Activated naive CD8-positive, alpha-beta T cell treated with anti-CD3 and anti-CD28 coated beads, Interleukin-2, amount 50 U/mL, for 16 hours (primary cell): ENCODE results near the gene KCNJ16.
"Not testable (repeated sequence)": the region's sequence is repeated elsewhere in the genome, so short reads cannot be mapped to it uniquely, and the experiment has no call there.

ENCODE experiments used
- DNase-seq: peaks from one replicate; pipeline ENCODE4 v3.0.0-alpha.2; 2020; ENCODE audit warnings: low read depth, low spot score

KCNJ16 gene

DNA sequence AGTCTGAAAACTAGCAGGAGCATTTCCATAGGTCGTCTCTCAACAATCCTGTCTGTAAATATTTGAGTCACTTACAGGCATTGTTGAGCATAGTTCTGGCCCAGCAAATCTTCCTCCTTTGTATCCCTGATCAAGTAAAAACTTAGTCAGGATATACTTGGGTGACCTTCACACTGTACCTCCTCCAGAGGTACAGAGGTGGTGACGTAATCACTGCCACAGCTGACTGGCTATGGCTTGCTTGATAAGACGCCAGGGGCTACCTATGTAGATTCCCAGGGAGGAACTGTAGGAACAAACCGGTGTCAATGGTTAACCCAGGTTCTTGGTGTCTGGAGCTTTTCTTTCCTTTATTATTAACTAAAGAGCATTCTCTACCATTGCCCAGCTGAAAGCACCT is at the start of gene KCNJ16:
TSS of gene KCNJ16 (plus strand) at position 270 of the 400 bp plus-strand sequence. CDS start 56,863 bp downstream, outside the sequence.
- DNase-seq = no peak

DNA sequence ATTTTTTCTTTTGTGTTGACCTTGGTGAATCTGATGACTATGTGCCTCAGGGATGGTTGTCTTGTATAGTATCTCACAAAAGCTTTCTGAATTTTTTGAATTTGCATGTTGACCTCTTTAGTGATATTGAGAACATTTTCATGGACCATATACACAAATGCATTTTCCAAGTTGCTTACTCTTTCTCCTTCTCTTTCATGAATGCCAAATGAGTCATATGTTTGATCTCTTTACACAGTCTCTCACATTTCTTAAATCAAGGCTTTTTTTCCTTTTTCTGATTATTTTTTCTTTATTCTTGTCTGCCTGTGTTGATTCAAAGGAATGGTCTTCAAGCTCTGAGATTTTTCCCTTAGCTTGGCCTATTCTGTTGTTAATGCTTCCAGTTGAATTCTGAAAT is 46.6 kb upstream of the KCNJ16 start:
- DNase-seq = no peak

DNA sequence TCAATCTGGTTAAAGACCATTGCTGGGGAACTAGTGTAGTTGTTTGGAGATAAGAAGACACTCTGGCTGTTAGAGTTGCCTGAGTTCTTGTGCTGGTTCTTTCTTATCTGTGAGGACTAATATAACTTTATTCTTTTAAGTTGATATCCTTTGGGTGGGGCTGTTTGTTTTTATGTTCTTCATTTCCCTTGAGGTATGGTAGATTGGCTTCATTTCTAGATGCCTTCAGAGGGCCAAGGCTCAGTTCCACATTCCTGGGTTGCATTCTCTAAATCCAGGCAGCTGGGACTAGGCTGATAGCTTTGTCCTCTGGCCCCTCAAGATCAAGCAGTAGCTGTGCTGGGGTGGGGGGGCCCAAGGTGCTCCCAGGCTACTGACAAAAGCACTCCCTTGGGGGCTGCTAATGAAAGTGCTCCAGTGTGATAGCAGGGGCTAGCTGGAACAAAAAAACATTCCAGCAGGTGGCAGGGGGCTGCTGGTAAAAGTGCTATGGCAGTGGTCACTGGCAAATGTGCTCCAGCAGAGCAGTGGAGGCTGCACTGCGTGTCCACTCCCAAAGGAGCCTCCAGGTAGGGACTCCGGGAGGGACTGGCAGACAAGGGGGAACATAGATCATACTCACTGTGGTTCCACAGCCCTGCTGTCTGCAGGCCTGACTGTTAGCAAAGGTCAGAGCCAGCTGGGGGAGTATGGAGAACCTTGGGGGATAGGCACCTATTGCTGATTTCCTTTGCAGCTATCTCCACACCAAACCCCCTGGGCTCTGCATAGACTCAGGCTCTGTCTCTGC is 45.9 kb upstream of the KCNJ16 start:
- no peak for DNase-seq

DNA sequence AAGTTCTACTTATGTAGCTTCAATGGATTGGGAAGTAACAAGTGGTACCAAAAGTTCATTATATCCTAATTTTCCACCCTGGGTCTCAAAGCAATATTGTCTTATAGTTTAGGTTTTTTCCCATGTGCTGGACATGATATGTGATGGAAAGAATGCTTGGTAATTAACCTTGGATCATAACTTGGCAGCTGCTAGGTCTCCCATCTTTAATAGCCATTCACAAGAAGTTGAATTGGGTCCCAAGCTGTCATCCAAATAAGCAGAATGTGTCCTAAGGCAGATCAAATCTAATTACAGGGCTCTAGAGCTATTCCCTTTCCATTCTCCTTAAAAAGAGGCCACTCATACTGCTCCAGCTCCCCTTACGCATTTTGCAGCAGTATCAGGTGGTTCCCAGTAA is 44.7 kb upstream of the KCNJ16 start:
- no peak for DNase-seq

DNA sequence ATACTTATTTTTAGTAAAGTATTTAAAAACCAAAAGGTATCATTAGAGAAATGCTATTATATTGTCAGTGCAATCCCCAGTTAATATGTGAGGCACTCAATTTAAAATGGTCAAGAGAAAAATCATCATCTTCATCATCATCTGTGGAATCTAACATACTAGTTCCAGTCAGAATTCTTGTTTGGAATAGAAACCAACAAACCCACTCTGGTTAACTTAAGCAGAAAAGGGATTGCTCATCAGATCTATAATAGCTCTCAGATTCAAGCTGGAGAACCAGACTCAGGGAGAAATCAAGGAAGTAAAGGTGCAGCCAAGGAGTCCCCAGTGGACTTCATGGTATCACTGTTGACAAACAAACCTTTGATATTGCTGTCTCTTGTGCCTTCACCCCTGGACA is 43.7 kb upstream of the KCNJ16 start:
- no peak for DNase-seq

DNA sequence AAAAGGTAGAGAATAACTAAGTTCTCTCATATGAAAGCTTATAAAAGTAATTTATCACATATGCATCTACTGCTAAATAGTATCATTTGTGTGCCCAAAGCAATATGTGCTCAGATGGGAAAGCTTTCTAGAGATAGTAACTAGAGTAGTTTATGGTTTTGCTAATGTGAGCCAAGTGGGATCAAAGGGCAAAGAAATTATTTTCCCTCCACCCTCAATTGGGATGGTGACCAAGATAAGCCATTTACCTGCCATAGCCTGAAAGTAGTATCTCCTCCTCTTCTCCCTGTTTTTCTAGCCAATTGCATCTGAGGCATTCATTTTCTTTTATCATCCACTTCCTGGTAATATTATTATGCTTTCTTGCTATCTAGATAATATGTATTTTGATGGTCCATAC is 41.9 kb upstream of the KCNJ16 start:
- no peak for DNase-seq

DNA sequence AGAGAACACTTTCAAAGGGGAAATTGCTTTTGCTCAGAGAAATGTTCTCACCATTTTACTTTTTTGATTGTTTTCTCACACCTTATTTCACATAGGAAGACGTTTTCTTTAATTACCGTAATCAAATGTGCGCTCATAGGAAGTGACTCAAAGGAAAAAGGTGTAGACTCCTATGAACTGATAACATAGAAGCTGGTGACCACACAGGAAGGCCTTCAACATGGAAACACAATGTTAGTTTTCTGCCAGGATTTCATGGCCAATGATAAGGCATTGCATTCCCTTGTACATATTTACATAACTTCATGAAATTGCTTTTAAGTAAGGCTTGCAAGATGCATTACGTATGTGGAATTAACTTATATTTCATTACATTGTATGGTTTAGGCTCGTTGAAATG is 40.9 kb upstream of the KCNJ16 start:
- no peak for DNase-seq

DNA sequence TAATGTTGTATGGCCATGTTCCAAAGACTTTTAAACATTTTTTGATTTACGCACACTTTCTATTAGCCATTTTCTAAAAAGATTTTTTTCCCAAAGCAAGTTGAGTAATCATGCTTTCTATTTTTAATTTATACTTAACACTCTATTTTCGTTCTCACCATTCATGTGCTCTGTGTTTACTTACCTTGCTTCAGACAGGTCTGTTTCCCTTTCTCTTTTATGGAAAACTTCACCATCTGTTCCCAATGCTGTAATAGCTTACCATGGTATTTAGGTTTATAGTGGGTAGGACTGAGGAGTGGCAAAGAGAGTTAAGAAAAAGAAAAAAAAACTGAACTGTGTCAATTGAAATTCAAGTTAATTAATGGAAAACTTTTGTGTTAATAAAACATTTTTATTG is 37.5 kb upstream of the KCNJ16 start:
- DNase-seq = no peak

DNA sequence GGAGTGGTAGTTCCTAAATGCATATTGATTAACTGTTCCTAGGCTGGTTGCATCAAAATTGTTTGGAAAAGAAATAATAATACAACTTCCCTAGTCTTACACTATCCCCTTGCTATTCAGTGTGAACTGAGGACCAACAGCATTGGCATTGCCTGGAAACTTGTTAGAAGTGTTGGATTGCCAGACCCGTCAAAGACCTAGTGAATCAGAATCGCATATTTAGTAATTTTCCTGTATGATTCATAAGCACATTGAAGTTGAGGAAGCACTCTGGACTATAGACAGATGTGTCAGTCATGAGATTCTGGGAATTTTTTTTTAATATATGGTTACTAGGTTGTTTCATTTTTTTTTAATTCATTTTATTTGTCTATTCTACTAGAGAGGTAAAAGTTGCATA is 34.7 kb upstream of the KCNJ16 start:
- no peak for DNase-seq

DNA sequence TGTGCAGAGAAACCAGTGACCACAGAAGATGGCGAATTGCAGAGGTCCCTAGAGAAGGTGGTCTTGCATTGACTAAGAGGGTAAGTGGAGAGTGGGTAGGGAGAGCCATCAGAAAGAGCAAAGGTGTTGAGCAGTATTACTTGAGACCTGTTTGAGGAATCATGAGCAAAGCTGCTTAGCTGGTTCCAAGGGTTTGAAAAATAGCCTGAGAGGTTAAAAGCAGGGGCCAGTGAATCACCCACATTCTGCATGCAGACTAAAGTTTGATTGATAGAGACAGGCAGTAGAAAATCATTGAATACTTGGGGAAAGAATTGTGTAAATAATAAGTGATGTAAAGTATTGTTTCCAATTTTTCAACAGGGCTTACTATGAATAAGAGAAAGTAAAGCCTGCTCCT is 34.0 kb upstream of the KCNJ16 start:
- no peak for DNase-seq

DNA sequence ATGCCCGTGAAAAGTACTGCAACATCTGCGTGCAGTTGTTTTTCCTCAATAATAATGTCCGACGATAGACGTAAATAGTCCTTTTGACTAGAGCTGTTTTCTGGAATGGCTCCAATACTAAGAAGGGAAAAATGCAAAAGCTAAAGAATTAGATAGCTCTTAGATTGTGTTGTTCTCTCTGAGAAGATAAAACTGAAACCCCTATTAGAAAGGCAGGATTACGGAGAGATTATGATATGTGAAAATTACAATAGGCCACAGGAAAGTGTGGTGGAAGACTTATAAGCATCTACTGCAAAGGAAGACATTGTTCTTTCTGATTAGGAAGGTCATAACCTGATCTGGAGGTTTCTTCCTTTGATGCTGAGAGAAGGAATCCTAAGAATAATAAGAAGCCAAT is 33.5 kb upstream of the KCNJ16 start:
- DNase-seq = no peak

DNA sequence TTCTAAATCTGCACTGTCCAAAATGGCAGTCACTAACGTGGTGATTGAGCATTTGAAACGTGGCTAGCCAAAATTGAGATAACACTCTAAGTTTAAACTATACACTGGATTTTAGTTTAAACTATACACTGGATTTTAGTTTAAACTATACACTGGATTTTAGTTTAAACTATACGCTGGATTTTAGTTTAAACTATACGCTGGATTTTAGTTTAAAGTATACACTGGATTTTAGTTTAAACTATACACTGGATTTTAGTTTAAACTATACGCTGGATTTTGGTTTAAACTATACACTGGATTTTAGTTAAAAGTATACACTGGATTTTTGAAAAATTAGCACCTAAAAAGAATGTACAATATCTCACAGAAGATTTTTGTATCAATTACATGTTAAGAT is 29.2 kb upstream of the KCNJ16 start:
- DNase-seq = not testable (repeated sequence)

DNA sequence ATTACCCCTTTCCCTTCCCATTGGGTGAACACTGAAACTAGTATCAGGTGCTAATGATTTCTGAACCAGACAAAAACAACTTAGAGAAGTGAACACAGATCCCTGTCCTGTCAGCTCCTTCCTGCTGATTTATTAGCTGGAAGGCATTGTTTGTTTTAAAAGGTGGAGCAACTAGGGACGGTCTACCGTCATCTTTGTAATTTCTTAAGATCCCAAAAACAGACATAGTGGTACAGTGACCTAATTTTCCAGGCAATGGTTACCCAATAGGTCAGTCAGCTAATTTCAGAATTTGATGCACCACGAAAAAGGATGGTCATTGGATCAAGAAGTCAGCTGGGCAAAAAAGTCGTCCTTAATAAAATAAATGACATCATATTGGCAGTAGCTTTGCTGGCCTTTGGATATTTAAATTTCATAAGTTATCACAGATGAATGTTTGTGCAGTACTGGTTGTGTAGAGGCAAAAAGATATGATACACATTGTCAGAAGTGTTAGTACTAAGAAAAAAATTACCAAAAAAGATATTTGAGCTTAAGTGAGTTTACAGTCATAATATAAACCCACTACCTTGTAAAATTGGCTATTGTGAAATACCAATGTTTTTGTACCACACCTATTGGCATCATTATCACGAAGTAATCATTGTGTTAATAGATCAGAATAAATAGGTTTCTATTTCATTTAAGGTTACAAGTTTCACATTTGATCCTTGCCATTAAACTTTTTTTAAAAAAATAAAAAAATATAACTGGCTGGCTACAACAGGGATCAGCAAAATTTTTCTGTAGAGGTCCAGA is 27.2 kb upstream of the KCNJ16 start:
- DNase-seq = no peak

DNA sequence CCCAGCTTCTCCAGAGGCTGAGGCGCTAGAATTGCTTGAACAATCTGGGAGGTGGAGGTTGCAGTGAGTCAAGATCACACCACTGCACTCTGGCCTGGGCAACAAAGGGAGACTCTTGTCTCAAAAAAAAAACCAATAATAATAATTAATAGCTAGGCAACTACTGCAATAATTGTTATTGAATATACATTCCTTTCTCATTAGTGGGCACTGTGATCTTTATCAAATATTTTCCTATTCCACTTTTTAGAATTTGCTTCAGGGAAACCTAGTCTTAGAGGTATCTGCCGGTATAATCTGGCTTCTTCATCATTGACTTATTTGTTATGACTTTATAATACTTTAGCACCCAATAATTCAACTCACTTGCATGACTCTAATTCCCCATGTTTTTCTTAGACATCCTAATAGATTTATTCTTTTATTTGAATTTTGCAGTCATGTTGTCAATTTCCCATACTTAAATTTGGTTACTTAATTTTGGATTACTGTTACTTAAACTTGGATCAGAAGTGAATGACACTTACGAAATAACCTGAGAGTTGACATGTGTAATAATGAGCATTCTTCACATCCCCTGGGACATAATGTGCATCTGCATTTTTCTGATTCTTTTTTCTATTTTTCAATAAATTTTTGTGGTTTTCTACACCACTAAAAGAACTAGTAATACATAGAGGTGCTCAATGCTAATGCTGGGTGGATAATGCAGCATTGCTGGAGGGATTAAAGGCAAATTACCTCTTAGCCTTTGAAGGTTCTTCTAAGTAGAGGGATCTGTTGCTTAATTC is 25.0 kb upstream of the KCNJ16 start:
- DNase-seq = no peak

DNA sequence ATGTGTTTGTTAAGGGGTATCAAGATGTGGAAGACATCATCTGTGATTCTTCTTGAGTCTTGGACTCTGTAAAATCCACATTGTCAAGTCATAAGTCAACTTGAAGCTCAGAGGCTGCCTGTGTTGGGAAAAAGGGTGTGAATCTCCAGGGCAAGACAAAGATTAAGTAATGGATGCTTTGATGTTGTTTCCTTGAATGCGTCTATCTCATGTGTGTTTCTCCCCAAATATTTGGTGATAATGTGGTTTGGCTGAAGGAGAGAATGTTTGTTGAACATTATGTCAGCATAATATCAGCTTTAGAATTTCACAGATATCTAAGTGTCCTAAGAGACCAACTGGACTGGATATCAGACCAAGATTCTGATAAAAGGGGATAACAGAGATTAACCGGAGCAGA is 24.1 kb upstream of the KCNJ16 start:
- no peak for DNase-seq

DNA sequence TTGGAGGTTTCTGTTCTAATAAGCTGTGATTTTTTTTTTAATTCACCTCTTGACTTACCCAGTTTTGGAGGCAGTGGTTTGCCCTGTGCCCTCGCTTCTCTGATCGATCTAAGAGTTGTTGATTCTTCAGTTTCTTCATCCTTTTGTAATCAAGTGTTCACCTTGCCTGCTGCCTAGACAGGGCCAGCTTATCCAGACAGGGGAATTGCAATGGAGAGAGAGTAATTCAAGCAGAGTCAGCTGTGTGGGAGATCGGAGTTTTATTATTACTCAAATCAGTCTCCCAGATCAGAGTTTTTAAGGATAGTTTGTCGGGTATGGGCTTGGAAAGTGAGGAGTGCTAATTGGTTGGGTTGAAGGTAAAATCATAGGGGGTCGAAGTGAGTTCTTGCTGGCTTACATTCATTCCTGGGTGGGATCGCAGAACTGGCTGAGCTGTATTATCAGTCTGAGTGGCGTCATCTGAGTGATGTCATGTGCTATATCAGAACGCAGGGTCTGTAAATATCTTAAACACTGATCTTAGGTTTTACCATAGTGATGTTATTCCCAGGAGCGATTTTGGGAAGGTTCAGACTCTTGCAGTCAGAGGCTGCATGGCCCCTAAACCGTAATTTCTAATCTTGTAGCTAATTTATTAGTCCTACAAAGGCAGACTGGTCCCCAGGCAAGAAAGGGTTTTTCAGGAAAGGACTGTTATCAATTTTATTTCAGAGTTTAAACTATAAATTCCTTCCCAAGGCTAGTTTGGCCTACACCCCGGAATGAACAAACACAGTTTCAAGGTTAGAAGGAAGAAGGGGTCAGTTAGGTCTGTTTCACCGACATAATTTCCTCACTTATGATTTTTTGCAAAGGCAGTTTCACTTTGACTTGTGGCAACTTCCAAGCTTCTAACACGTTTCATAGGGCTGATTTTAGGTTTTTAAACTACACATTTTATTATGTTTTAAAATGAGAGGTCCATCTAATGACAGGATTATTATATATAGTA is 21.5 kb upstream of the KCNJ16 start:
- DNase-seq = no peak

DNA sequence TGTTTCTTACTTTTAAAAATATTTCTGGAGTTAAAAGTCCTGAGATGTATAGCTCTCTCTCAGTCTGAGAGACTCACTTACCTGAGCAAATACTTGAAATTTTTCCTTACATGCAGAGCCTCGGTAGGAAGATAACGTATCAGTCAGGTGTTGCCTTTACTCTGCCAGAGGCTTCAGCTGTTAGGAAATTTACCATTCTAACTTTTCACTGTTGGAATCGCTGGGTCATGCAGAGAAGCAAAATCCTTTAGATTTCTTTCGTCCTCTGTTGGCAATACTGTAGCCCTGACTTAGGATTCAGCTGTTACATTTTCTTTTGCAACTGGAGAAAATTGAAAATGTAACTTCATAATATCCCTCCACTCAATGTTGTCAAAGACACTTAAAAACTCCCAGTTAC is 20.0 kb upstream of the KCNJ16 start:
- DNase-seq = no peak

DNA sequence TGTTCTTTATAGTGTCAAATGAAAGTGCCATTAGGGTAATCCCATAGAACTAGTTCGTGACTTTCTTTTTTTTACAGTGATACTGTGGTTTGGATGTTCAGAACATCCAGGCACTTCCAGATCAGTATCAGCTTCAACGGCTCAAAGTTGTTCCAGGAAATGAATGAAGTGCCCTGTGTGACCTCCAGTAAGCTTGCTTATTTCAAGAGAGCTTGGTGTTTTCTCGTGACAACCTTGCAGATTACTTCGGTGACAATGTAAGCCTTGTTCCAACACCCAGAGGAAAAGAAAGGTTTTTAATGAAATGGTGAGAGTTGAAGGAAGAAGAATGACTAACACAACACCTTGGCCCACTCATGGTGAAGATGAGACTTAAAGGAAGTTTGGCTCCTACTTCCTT is 16.0 kb upstream of the KCNJ16 start:
- DNase-seq = no peak

DNA sequence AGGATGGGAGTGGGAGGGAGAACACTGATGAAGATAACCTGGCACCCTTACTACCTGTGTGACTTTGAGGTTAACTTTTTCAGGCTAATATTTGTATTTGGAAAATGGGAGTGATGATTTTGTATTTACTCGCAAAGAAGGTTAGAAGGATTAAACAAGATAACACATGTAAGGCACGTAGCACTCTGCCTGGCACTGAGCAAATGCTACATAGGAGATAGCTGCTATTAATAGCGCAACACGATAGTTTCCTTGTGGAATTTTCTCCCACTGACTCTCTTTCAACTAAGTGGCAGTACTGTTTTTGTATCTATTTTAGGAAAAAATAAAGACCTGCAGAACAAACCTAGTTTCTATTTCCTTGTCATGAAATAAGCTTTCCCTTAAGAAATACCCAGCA is 15.4 kb upstream of the KCNJ16 start:
- DNase-seq = no peak

DNA sequence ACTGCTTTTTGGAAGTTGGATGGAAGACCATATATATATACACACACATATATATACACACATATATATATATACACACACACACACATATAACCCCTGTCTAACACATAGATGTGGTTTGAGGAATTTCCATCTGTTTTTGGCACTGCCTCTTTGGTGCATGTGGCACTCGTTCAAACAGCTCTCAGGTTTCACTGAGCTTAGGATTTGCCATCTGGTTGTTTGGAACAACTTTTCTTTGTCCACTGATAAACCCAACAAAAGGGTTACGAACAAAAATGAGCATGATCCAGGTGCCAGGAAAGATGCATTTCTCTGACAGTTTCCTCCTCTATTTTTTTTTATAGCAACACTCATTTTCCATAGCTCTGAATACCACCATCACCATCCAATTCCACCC is 14.6 kb upstream of the KCNJ16 start:
- DNase-seq = no peak

DNA sequence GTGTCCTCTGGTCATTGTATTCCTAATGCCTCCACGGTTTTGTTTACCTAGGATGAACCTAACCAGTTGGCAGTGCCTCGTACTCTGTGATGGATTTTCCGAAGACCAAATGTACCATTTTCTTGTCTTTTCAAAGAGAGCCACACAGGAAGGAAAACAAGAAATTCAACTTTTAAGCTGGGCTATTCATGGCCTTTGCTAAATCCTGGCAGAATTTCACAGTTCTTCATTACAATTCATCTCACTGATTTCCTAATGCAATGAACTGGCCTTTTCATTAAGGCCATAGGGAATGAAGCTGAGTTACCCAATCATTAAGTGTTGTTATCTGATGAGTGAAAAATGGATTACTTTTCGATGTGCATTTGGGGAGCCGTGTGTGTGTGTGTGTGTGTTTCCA is 7.9 kb upstream of the KCNJ16 start:
- no peak for DNase-seq
